HCT116 (cell line): ENCODE data around the gene HIPK2. TPM values are rescaled to one million over a fixed set of nuclear protein-coding genes. Genes with fewer than 3 reads are reported as not detected.

Source experiments
- ATAC-seq: fragments of 200-7000 bp; cut with Tn5 transposase; 2 replicates; pipeline ENCODE4 v1.9.1; 2020; ENCODE audit warnings: mild to moderate bottlenecking, moderate library complexity
- BruUV-seq: library from RNA; stranded (reverse); fragments of 400-500 nt; replicated peaks from 2 replicates; lab custom pipeline; 2021; lab: Mats Ljungman, UMichigan
- CTCF ChIA-PET: fragments of 300-600 bp; sonication (Branson Sonifier 250); formaldehyde crosslinking; loops from one replicate; lab custom pipeline; 2021; ENCODE audit warnings: antibody characterized with exemption; lab: Charles Lee
- POLR2A ChIA-PET: fragments of 300-600, 350-600 bp; sonication (Branson Sonifier 250); formaldehyde crosslinking; loops from one replicate; lab custom pipeline; 2021; ENCODE audit warnings: antibody characterized with exemption; lab: Charles Lee
- RAD21 ChIA-PET, 2 experiments: fragments of 300-600 bp; sonication (Branson Sonifier 250); formaldehyde crosslinking; loops; one replicate each; lab custom pipeline; 2023; ENCODE audit warnings: low total read pairs in 2 of 2; ENCODE audit not compliant: uncharacterized antibody in 2 of 2, unreplicated experiment in 2 of 2, low non-redundant PET in 1 of 2; lab: Charles Lee
- DNase-seq: peaks from one replicate; pipeline ENCODE4 v3.0.0-alpha.2; 2010; ENCODE audit warnings: low read depth, low spot score
- H2AFZ ChIP-seq: fragments of 200-600 bp; shearing (Covaris generic), sonication (generic); 2 replicates; pipeline ENCODE4 v1.6.1; 2017; ENCODE audit warnings: low read depth, mixed run types, mixed read lengths, antibody characterized with exemption, low read length; ENCODE audit not compliant: poor library complexity, severe bottlenecking
- H3K27ac ChIP-seq: 2 replicates; pipeline ENCODE4 v1.5.1; 2012; ENCODE audit warnings: low read depth, low read length
- H3K27me3 ChIP-seq: fragments of 200-600 bp; sonication (generic); 2 replicates; pipeline ENCODE4 v1.6.1; 2016; ENCODE audit warnings: mixed run types, low read length, mixed read lengths; ENCODE audit not compliant: insufficient read depth
- H3K36me3 ChIP-seq, 2 experiments: fragments of 200-500 bp in 1 of 2; fragments of 200-600 bp in 1 of 2; sonication (Bioruptor generic) in 1 of 2; sonication (generic) in 1 of 2; 2 replicates each; pipeline versions ENCODE4 v1.5.1 to v1.6.1; 2014 to 2016; ENCODE audit warnings: low read length in 2 of 2, inconsistent platforms in 1 of 2, mixed read lengths in 1 of 2, mixed run types in 1 of 2; ENCODE audit not compliant: insufficient read depth in 2 of 2, control insufficient read depth in 1 of 2
- H3K4me1 ChIP-seq, 2 experiments: fragments of 200-600 bp in 1 of 2; sonication (generic) in 1 of 2; 2 replicates each; pipeline versions ENCODE4 v1.5.1 to v1.6.1; 2012 to 2017; ENCODE audit warnings: low read length in 2 of 2, inconsistent platforms in 1 of 2, mild to moderate bottlenecking in 1 of 2, mixed read lengths in 1 of 2, mixed run types in 1 of 2, moderate library complexity in 1 of 2; ENCODE audit not compliant: insufficient read depth in 2 of 2, control insufficient read depth in 1 of 2
- H3K4me2 ChIP-seq: fragments of 200-600 bp; sonication (generic); 2 replicates; pipeline ENCODE4 v1.6.1; 2017; ENCODE audit warnings: mixed run types, low read length, mixed read lengths
- H3K4me3 ChIP-seq, 2 experiments: fragments of 200-600 bp in 1 of 2; sonication (generic) in 1 of 2; replicated peaks in 1 of 2; 2 replicates each; pipeline ENCODE4 v1.5.1; 2011 to 2016; ENCODE audit warnings: low read length in 2 of 2, control low read depth in 1 of 2, low read depth in 1 of 2, mild to moderate bottlenecking in 1 of 2, mixed read lengths in 1 of 2, mixed run types in 1 of 2
- H3K79me2 ChIP-seq: fragments of 200-600 bp; sonication (generic); 2 replicates; pipeline ENCODE4 v1.6.1; 2017; ENCODE audit warnings: mild to moderate bottlenecking, mixed run types, low read length, moderate library complexity, mixed read lengths; ENCODE audit not compliant: insufficient read depth
- H3K9ac ChIP-seq: fragments of 200-600 bp; sonication (generic); 2 replicates; pipeline ENCODE4 v1.6.1; 2016; ENCODE audit warnings: low read length, mixed read lengths
- H3K9me2 ChIP-seq: fragments of 200-600 bp; sonication (generic), shearing (Covaris generic); 2 replicates; pipeline ENCODE4 v1.6.1; 2017; ENCODE audit warnings: mixed run types, mild to moderate bottlenecking, moderate library complexity; ENCODE audit not compliant: insufficient read depth
- H3K9me3 ChIP-seq, 2 experiments: fragments of 200-500 bp in 1 of 2; fragments of 200-600 bp in 1 of 2; sonication (Bioruptor generic) in 1 of 2; sonication (generic) in 1 of 2; 2 replicates each; pipeline ENCODE4 v1.6.1; 2014 to 2017; ENCODE audit warnings: low read length in 2 of 2, mixed read lengths in 2 of 2, inconsistent platforms in 1 of 2, low read depth in 1 of 2, mild to moderate bottlenecking in 1 of 2, mixed run types in 1 of 2, moderate library complexity in 1 of 2; ENCODE audit not compliant: control insufficient read depth in 1 of 2, insufficient read depth in 1 of 2
- H4K20me1 ChIP-seq: fragments of 200-600 bp; sonication (generic), shearing (Covaris generic); 2 replicates; pipeline ENCODE4 v1.6.1; 2017; ENCODE audit warnings: mixed run types, mild to moderate bottlenecking, moderate library complexity; ENCODE audit not compliant: insufficient read depth
- CTCF ChIP-seq, 3 experiments: fragments of 200-600 bp in 1 of 3; sonication (generic) in 1 of 3; IDR thresholded peaks in 2 of 3; conservative IDR thresholded peaks in 1 of 3; 2 replicates each; pipeline ENCODE4 v1.5.1; 2012 to 2017; ENCODE audit warnings: low read depth in 2 of 3, low read length in 2 of 3, antibody characterized with exemption in 1 of 3, borderline replicate concordance in 1 of 3, control low read depth in 1 of 3, mild to moderate bottlenecking in 1 of 3, mixed read lengths in 1 of 3, mixed run types in 1 of 3, moderate library complexity in 1 of 3; ENCODE audit not compliant: insufficient read depth in 1 of 3
- EZH2 ChIP-seq: fragments of 200-600 bp; sonication (generic); IDR thresholded peaks from 2 replicates; pipeline ENCODE4 v1.6.1; 2017; ENCODE audit warnings: antibody characterized with exemption, mixed run types
- JUND ChIP-seq: IDR thresholded peaks from 2 replicates; pipeline ENCODE4 v1.6.1; 2012
- POLR2A ChIP-seq: IDR thresholded peaks from 2 replicates; pipeline ENCODE4 v1.7.0; 2011; ENCODE audit warnings: borderline replicate concordance; ENCODE audit not compliant: insufficient read depth, insufficient read length; ENCODE audit errors: extremely low read depth
- SRF ChIP-seq: IDR thresholded peaks from 2 replicates; pipeline ENCODE4 v1.6.1; 2012; ENCODE audit warnings: low read depth
- YY1 ChIP-seq: IDR thresholded peaks from 2 replicates; pipeline ENCODE4 v1.6.1; 2011; ENCODE audit warnings: low read length, low read depth, moderate library complexity, mild to moderate bottlenecking; ENCODE audit not compliant: insufficient replicate concordance; ENCODE audit errors: extremely low read depth
- ZBTB33 ChIP-seq: IDR thresholded peaks from 2 replicates; pipeline ENCODE4 v1.6.1; 2011; ENCODE audit warnings: mild to moderate bottlenecking, low read length, moderate library complexity; ENCODE audit not compliant: insufficient replicate concordance; ENCODE audit errors: extremely low read depth
- ZFX ChIP-seq: fragments of 450-650 bp; IDR thresholded peaks from 2 replicates; pipeline ENCODE4 v1.6.1; 2017
- intact Hi-C: fragments of 100-400 bp; cut with micrococcal nuclease; formaldehyde crosslinking; loops from 2 replicates; pipeline ENCODE4 v1.10.0; 2022
- total RNA-seq: library from RNA; stranded (reverse); gene quantifications from one replicate; pipeline ENCODE4 v1.2.1, GENCODE V29; 2021; ENCODE audit not compliant: unreplicated experiment

Gene HIPK2
- total RNA-seq, 1 experiment from 2014 or later = 49.5 TPM

DNA sequence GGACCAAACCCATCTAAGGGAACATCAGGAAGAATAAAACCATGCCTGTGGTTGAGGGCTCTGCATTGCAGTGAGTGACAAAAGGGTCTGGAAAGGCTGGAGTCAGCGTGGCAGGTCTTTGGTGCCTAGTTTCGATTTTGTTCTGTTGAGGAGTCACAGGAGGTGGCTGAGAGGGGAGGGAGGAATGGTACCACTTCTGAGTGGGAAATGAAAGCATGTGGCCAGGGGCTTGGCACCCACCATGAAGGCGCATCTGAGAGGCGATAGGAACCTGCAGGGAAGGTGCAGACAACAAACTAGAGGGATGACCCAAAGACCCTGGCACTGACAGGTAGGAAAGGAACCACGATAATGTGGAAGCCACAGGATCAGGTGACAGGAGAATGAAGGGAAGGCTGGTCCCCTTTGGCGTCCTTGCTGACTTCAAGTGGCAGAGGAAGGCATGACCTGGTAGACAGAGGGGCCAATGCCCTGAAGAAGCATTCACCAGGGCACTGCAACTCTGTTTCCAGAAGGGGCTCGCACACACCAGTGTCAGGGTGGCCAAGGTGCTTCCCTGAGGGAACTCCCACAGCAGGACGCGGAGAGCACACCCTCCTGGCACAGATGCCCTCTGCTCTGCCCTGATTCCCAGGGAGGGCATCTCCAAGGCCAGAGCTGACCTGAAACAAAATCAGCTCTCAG is 41.7 kb downstream of the HIPK2 start:
- intact Hi-C loops = no loop called here
- RAD21 ChIA-PET = no interaction called here

GRCh38 chr7:139735466-139735865 is 42.3 kb downstream of the HIPK2 start:
- Histone ChIP-seq H3K27ac (no peak overlapping the region), H3K79me2 (peaks cover 53% of the 10 kb centered on the region), H3K4me2 (no peak overlapping the region), H3K4me3 (no peak overlapping the region), H4K20me1 (peaks cover 4% of the 10 kb centered on the region; the same call in 1 of the 2 replicates), H3K4me1 (peaks cover 15 to 26% of the 10 kb centered on the region in 2 experiments), H2AFZ (no peak overlapping the region), H3K9me3 (peaks cover 0 to 15% of the 10 kb centered on the region in 2 experiments; a peak in 1 of 4 replicates), H3K9me2 (no peaks in the 10 kb centered on the region), H3K36me3 (peaks cover 0 to 7% of the 10 kb centered on the region in 2 experiments; a peak in 1 of 4 replicates), H3K9ac (no peak overlapping the region), H3K27me3 (no peaks in the 10 kb centered on the region)
- intact Hi-C loops = no loop called here
- ATAC-seq (no peak), DNase-seq (no peak)
- RAD21 ChIA-PET = no interaction called here
- no TSS peak for BruUV-seq
- POLR2A ChIA-PET = no interaction called here
- TF ChIP-seq CTCF (IDR thresholded peaks at IDR 0.05 in 2 of 3, conservative IDR thresholded peaks at IDR 0.05 in 1 of 3; ENCODE audit: borderline replicate concordance in 1 of 3, insufficient read depth in 1 of 3, low read depth in 2 of 3, low read length in 2 of 3) (no peak), JUND (no peak), POLR2A (no peak), EZH2 (no peak), ZBTB33 (no peak), ZFX (no peak), SRF (no peak)
- CTCF ChIA-PET = no interaction called here

More for the DNA sequence above, 41.7 kb downstream of the HIPK2 start:
- ChIA-PET CTCF (no interaction called here), POLR2A (no interaction called here)
- no peaks in the 10 kb centered on the region for H3K9me2 ChIP-seq
- DNase-seq (no peak), ATAC-seq (no peak)
- peaks cover 4% of the 10 kb centered on the region; the same call in 1 of the 2 replicates for H4K20me1 ChIP-seq
- no peak overlapping the region for H3K27ac ChIP-seq
- H3K4me2 ChIP-seq = no peak overlapping the region
- no peak overlapping the region for H3K4me3 ChIP-seq
- no peaks in the 10 kb centered on the region for H3K27me3 ChIP-seq
- H2AFZ ChIP-seq = no peak overlapping the region
- TF ChIP-seq ZFX (no peak), YY1 (no peak)
- peaks cover 0 to 7% of the 10 kb centered on the region in 2 experiments; a peak in 1 of 4 replicates for H3K36me3 ChIP-seq
- peaks cover 0 to 15% of the 10 kb centered on the region in 2 experiments; a peak in 1 of 4 replicates for H3K9me3 ChIP-seq
- peaks cover 14 to 22% of the 10 kb centered on the region in 2 experiments for H3K4me1 ChIP-seq
- no peak overlapping the region for H3K9ac ChIP-seq
- BruUV-seq = no TSS peak
- peaks cover 48% of the 10 kb centered on the region for H3K79me2 ChIP-seq
